GM23338 (cell line): Measurements from ENCODE around the gene TJP1.

Experiments
- CREB1 ChIP-seq: fragments of 250-450 bp; sonication (Bioruptor Pico); IDR thresholded peaks from 2 replicates; pipeline ENCODE4 v1.5.0; 2020; ENCODE audit warnings: low read depth, mild to moderate bottlenecking, moderate library complexity
- EZH2 ChIP-seq: fragments of 200-600 bp; sonication (generic); IDR thresholded peaks from one replicate; pipeline ENCODE4 v1.8.0; 2017; ENCODE audit warnings: antibody characterized with exemption, mild to moderate bottlenecking, low read depth; ENCODE audit not compliant: unreplicated experiment
- JUNB ChIP-seq: IDR thresholded peaks from one replicate; pipeline ENCODE4 v1.6.1; 2016; ENCODE audit warnings: antibody characterized with exemption; ENCODE audit not compliant: unreplicated experiment
- ZNF114 ChIP-seq: fragments of 250-450 bp; sonication (Bioruptor Pico); IDR thresholded peaks from 2 replicates; pipeline ENCODE4 v1.5.0; 2020; ENCODE audit warnings: mild to moderate bottlenecking, moderate library complexity
- TF ChIP-seq, protein P1 (sequence below), 2 experiments: fragments of 200-600 bp in 1 of 2; sonication (generic) in 1 of 2; conservative IDR thresholded peaks; 2 replicates each; pipeline versions ENCODE4 v1.5.1 to v1.6.1; 2016 to 2017; ENCODE audit warnings: antibody characterized with exemption in 2 of 2, low read depth in 2 of 2, mild to moderate bottlenecking in 2 of 2, moderate library complexity in 1 of 2
- TF ChIP-seq, protein P2 (sequence below): IDR thresholded peaks from one replicate; pipeline ENCODE4 v1.6.1; 2018; ENCODE audit warnings: antibody characterized with exemption; ENCODE audit not compliant: unreplicated experiment

DNA sequence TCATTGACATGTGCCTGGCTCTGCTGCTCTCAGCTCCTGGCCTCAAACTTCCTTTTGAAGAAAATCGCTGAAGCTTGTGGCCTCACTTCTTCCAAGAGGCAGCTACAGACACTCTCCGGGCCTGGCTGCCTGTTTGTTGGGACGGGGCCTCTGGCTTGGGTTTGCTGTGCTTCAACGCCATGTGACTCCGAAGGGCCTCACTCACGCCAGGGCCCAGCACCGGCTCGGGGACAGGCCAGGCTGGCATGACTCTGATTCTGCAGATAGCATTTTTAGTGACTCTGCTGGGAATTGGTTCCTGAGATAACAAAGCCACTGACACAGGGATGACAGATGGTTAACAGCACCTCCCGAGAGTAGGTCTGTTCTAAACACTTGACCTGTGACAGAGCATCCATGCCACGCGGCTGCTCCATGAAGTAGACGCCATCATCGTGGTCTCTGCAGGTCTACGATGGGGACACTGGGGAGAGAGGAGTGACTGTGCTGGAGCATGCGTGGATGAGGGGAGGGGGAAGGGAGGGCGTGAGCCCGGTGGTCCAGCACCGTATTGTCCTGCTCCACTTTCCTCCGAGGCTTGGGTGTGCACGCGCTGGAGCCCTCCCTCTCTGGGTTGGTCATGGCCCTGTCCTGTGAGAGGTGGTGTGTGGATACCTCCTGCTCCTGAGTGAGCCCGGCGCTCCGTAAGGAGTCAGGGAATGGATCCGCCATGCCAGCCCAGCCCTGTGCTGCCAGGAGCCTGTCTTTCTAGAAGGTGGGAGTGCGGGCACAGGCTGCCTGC lies 133.6 kb downstream of the TJP1 start:
- TF ChIP-seq, protein P1, sequence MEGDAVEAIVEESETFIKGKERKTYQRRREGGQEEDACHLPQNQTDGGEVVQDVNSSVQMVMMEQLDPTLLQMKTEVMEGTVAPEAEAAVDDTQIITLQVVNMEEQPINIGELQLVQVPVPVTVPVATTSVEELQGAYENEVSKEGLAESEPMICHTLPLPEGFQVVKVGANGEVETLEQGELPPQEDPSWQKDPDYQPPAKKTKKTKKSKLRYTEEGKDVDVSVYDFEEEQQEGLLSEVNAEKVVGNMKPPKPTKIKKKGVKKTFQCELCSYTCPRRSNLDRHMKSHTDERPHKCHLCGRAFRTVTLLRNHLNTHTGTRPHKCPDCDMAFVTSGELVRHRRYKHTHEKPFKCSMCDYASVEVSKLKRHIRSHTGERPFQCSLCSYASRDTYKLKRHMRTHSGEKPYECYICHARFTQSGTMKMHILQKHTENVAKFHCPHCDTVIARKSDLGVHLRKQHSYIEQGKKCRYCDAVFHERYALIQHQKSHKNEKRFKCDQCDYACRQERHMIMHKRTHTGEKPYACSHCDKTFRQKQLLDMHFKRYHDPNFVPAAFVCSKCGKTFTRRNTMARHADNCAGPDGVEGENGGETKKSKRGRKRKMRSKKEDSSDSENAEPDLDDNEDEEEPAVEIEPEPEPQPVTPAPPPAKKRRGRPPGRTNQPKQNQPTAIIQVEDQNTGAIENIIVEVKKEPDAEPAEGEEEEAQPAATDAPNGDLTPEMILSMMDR (conservative IDR thresholded peaks at IDR 0.05; ENCODE audit: low read depth in 2 of 2) = no peak
- TF ChIP-seq EZH2 = no peak
- no peak for TF ChIP-seq CREB1 (CRISPR knock-in tag)
- TF ChIP-seq JUNB = no peak
- TF ChIP-seq, protein P2, sequence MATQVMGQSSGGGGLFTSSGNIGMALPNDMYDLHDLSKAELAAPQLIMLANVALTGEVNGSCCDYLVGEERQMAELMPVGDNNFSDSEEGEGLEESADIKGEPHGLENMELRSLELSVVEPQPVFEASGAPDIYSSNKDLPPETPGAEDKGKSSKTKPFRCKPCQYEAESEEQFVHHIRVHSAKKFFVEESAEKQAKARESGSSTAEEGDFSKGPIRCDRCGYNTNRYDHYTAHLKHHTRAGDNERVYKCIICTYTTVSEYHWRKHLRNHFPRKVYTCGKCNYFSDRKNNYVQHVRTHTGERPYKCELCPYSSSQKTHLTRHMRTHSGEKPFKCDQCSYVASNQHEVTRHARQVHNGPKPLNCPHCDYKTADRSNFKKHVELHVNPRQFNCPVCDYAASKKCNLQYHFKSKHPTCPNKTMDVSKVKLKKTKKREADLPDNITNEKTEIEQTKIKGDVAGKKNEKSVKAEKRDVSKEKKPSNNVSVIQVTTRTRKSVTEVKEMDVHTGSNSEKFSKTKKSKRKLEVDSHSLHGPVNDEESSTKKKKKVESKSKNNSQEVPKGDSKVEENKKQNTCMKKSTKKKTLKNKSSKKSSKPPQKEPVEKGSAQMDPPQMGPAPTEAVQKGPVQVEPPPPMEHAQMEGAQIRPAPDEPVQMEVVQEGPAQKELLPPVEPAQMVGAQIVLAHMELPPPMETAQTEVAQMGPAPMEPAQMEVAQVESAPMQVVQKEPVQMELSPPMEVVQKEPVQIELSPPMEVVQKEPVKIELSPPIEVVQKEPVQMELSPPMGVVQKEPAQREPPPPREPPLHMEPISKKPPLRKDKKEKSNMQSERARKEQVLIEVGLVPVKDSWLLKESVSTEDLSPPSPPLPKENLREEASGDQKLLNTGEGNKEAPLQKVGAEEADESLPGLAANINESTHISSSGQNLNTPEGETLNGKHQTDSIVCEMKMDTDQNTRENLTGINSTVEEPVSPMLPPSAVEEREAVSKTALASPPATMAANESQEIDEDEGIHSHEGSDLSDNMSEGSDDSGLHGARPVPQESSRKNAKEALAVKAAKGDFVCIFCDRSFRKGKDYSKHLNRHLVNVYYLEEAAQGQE = no peak
- no peak for TF ChIP-seq ZNF114
